GM18505 (cell line): ENCODE data around the gene GPC5.

Experiments
- ATAC-seq: cut with Tn5 transposase; IDR thresholded peaks from one replicate; pipeline ENCODE4 v1.9.1; 2021; ENCODE audit not compliant: unreplicated experiment
- POLR2A ChIP-seq: IDR thresholded peaks from 4 replicates; pipeline ENCODE4 v1.6.1; 2011; ENCODE audit warnings: borderline replicate concordance; ENCODE audit not compliant: insufficient read depth, insufficient read length; ENCODE audit errors: extremely low read depth

Gene GPC5

GRCh38 chr13:91464336-91464735 lies 65.9 kb downstream of the GPC5 start:
- TF ChIP-seq POLR2A, result no peak
- ATAC-seq, result no peak

GRCh38 chr13:91467236-91467635 lies 68.8 kb downstream of the GPC5 start:
- no peak for TF ChIP-seq POLR2A
- no peak for ATAC-seq

DNA sequence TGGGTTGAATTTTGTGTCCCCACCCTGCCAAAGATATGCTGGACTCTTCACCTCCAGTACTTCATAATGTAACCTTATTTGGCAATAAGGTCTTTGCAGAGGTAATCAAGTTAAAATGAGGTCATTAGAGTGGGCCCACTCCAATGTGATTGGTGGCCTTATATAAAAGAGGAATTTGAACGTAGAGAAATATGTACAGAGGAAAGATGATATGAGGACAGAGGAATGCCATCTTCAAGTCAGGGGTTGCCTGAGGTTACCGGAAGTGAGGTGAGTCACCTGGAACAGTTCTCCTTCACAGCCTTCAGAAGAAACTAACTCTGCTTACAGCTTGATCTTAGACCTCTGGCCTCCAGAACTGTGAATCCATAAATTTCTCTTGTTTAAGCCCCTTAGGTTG lies 69.9 kb downstream of the GPC5 start:
- no peak for TF ChIP-seq POLR2A
- no peak for ATAC-seq

DNA sequence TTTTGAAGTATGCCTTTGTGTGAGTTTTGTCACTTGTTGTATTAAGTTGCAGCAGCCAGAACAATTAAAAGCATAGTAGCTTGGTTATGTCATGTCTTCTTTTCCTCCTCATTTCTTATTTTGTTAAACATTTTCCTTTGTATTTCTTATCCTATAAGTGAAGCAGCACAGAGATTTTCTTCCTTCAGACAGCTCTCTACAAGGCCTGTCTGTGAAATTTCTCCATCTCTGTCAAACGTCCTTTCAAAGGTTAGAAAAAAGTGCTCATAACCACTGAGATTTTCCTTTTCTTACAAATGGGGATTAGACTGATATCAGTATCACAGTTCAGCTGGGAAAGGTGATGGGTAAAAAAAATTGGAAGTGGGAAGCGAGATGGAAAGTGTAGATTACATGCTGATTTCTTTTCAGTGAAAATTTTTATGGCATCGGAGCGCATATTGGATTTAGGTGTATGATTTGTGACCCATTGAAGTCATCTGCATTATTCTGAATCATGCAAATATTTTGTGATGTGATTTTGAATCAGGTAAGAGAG lies 71.7 kb downstream of the GPC5 start:
- no peak for TF ChIP-seq POLR2A
- no peak for ATAC-seq

GRCh38 chr13:91470681-91471080 lies 72.3 kb downstream of the GPC5 start:
- no peak for ATAC-seq

DNA sequence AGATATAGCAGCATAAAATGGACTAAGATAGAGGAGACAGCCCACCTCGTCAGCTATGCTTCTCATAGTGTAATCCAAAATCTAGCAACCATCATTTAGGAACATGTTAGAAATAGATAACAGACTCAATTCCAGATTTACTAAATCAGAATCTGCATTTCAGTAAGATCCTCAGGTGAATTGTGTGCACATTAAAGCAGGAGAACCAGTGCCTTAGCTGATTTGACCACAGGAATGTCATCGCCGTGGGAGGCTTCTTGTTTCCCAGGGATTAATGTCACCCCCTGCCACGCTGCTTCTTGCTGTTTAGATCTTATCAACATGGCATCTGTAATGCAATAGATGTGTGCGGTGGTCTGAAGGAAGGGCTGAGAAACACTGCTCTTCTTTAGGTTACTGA lies 84.0 kb downstream of the GPC5 start:
- no peak for ATAC-seq

More at GRCh38 chr13:91470681-91471080, 72.3 kb downstream of the GPC5 start:
- no peak for TF ChIP-seq POLR2A

GRCh38 chr13:91491980-91492379 lies 93.6 kb downstream of the GPC5 start:
- TF ChIP-seq POLR2A, result no peak

More for the DNA sequence above, 84.0 kb downstream of the GPC5 start:
- no peak for TF ChIP-seq POLR2A

DNA sequence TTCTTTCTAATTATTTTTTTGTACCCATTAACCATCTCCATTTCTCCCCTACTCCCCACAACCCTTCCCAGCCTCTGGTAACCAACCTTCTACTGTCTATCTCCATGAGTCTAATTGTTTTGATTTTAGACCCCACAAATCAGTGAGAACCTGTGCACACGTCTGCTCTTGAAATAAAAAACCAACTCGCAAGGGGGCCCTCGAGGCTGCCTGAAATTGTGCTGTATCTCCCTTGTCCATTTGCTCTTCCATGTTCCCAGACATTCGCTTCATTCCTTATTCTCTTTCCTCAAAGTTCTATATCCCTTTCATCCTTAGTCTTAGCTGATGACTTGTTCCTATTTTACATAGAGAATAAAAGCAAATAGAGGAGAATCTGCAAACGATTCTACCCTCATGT lies 95.0 kb downstream of the GPC5 start:
- no peak for TF ChIP-seq POLR2A
- no peak for ATAC-seq

More at GRCh38 chr13:91491980-91492379, 93.6 kb downstream of the GPC5 start:
- ATAC-seq, result no peak

DNA sequence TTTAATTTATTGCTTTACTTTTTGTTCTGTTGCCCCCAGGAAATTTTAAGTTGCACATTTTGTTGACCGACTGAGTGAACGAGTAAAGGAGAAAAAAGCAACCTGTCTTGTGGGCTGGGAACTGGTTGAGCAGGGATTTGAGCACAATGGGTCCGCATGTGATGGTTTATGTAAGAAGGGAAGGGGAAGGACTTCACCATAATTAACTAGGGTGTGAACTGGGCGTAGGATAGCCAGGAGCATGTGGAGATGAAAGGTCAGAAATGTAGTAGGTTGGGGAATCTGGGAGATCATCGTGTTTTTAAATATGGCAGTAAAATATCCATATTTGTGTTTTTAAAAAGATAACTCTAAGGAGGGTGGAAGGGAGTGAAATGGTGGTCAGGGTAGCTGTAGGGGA lies 99.9 kb downstream of the GPC5 start:
- no peak for ATAC-seq
- TF ChIP-seq POLR2A, result no peak

DNA sequence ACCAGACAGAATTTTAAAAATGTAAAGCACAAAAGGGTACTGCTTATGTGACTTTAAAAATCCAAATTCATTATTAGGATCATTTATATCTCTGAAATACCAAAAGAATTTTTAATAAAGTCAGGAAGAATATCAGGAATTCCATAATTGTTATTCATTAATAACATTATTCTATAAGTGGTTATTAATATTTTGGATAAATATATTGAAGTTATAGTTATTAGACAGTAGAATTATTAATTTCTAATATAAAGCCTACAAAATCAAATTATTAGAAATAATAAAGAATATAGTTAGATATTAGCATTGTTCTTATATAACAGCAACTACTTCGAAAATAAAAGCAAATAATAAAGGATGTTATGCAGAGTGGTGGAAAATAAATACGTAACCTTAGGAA lies 105.8 kb downstream of the GPC5 start:
- no peak for TF ChIP-seq POLR2A

GRCh38 chr13:91506759-91507158 lies 108.3 kb downstream of the GPC5 start:
- ATAC-seq, result no peak
- no peak for TF ChIP-seq POLR2A

More for the DNA sequence above, 105.8 kb downstream of the GPC5 start:
- ATAC-seq, result no peak

- ATAC-seq, result no peak
- TF ChIP-seq POLR2A, result no peak
These were observed 111.6 kb downstream of the GPC5 start for GRCh38 chr13:91510058-91510457.

GRCh38 chr13:91513790-91514189 lies 115.4 kb downstream of the GPC5 start:
- no peak for ATAC-seq
- no peak for TF ChIP-seq POLR2A

GRCh38 chr13:91516799-91517198 lies 118.4 kb downstream of the GPC5 start:
- no peak for TF ChIP-seq POLR2A
- ATAC-seq, result no peak

- ATAC-seq, result peak; percentile 77
These were observed 122.5 kb downstream of the GPC5 start for GRCh38 chr13:91520952-91521351.

More at GRCh38 chr13:91520952-91521351, 122.5 kb downstream of the GPC5 start:
- no peak for TF ChIP-seq POLR2A
